ENCODE results near the gene GUCA2B.

GRCh38 chr1:42191319-42191718 lies 38.1 kb downstream of the GUCA2B start:
- TF ChIP-seq POLR2AphosphoS5 (IDR thresholded peaks at IDR 0.05) (no peak), CTCF (IDR thresholded peaks at IDR 0.05) (no peak), POLR2A (IDR thresholded peaks at IDR 0.05) (no peak)

All from prostate gland (tissue), 2 donors.